SK-N-SH (cell line): Measurements from ENCODE around the gene SCYGR6. TPM values are rescaled to one million over a fixed set of nuclear protein-coding genes. Genes with fewer than 3 reads are reported as not detected.

Source experiments
- CTCF ChIA-PET: fragments of 300-600, 350-600 bp; formaldehyde crosslinking; extraction: SDS; loops from one replicate; lab custom pipeline; 2021; lab: Yijun Ruan, JAX
- POLR2A ChIA-PET: fragments of 350-600 bp; sonication (Branson Sonifier 250); formaldehyde crosslinking; extraction: SDS; loops from one replicate; lab custom pipeline; 2020; ENCODE audit warnings: antibody characterized with exemption, inconsistent platforms; lab: Yijun Ruan, JAX
- DNase-seq: peaks from one replicate; pipeline ENCODE4 v3.0.0; 2012
- H2AFZ ChIP-seq: fragments of 200-600 bp; sonication (generic); 2 replicates; pipeline ENCODE4 v1.8.1; 2016; ENCODE audit warnings: antibody characterized with exemption, mild to moderate bottlenecking, low read depth
- H3F3A ChIP-seq: fragments of 200-600 bp; sonication (generic); replicated peaks from 2 replicates; pipeline ENCODE3; 2016; ENCODE audit warnings: antibody characterized with exemption, mild to moderate bottlenecking; ENCODE audit not compliant: insufficient read depth
- H3K27ac ChIP-seq, 2 experiments: fragments of 200-500 bp in 1 of 2; fragments of 200-600 bp in 1 of 2; sonication (Bioruptor generic) in 1 of 2; sonication (generic), shearing (Covaris generic) in 1 of 2; 2 replicates each; pipeline versions ENCODE4 v1.5.1 to v1.6.1; 2014 to 2016; ENCODE audit warnings: low read depth in 2 of 2, inconsistent platforms in 1 of 2, low read length in 1 of 2, mild to moderate bottlenecking in 1 of 2, mixed read lengths in 1 of 2
- H3K27me3 ChIP-seq: fragments of 200-600 bp; sonication (generic), shearing (Covaris generic); 2 replicates; pipeline ENCODE4 v1.6.1; 2016; ENCODE audit warnings: mixed run types; ENCODE audit not compliant: insufficient read depth
- H3K36me3 ChIP-seq, 2 experiments: fragments of 200-500 bp in 1 of 2; fragments of 200-600 bp in 1 of 2; sonication (Bioruptor generic) in 1 of 2; sonication (generic) in 1 of 2; replicated peaks in 1 of 2; 2 replicates each; pipeline versions ENCODE3 to v1.5.1; 2014 to 2016; ENCODE audit warnings: low read length in 1 of 2, mild to moderate bottlenecking in 1 of 2; ENCODE audit not compliant: insufficient read depth in 2 of 2, control insufficient read depth in 1 of 2
- H3K4me1 ChIP-seq, 2 experiments: fragments of 200-500 bp in 1 of 2; fragments of 200-600 bp in 1 of 2; sonication (Bioruptor generic) in 1 of 2; sonication (generic), shearing (Covaris generic) in 1 of 2; 2 replicates each; pipeline versions ENCODE4 v1.5.1 to v1.6.1; 2014 to 2016; ENCODE audit warnings: low read depth in 1 of 2, low read length in 1 of 2, mixed run types in 1 of 2; ENCODE audit not compliant: insufficient read depth in 2 of 2, control insufficient read depth in 1 of 2
- H3K4me2 ChIP-seq: fragments of 200-600 bp; sonication (generic), shearing (Covaris generic); 2 replicates; pipeline ENCODE4 v1.6.1; 2017; ENCODE audit warnings: mixed run types
- H3K4me3 ChIP-seq, 2 experiments: fragments of 200-500 bp in 1 of 2; fragments of 200-600 bp in 1 of 2; sonication (Bioruptor generic) in 1 of 2; sonication (generic), shearing (Covaris generic) in 1 of 2; 2 replicates each; pipeline versions ENCODE4 v1.5.1 to v1.8.1; 2014 to 2016; ENCODE audit warnings: low read depth in 2 of 2, inconsistent platforms in 1 of 2, low read length in 1 of 2, mild to moderate bottlenecking in 1 of 2, mixed read lengths in 1 of 2, moderate library complexity in 1 of 2
- H3K79me2 ChIP-seq: fragments of 200-600 bp; sonication (generic); 2 replicates; pipeline ENCODE4 v1.8.1; 2017; ENCODE audit warnings: mild to moderate bottlenecking; ENCODE audit not compliant: insufficient read depth
- H3K9ac ChIP-seq: fragments of 200-600 bp; sonication (generic); 2 replicates; pipeline ENCODE4 v1.6.1; 2017; ENCODE audit warnings: mixed run types
- H3K9me2 ChIP-seq: fragments of 200-600 bp; sonication (generic); 2 replicates; pipeline ENCODE4 v1.6.1; 2017; ENCODE audit warnings: mixed run types
- H3K9me3 ChIP-seq: fragments of 200-600 bp; sonication (generic); 2 replicates; pipeline ENCODE4 v1.6.1; 2017; ENCODE audit warnings: mixed run types, mild to moderate bottlenecking, moderate library complexity
- H4K20me1 ChIP-seq: fragments of 200-600 bp; sonication (generic); 2 replicates; pipeline ENCODE4 v1.6.1; 2017; ENCODE audit warnings: mild to moderate bottlenecking, mixed run types; ENCODE audit not compliant: insufficient read depth
- CHD2 ChIP-seq: fragments of 150-350 bp; IDR thresholded peaks from 2 replicates; pipeline ENCODE4 v1.6.1; 2018; ENCODE audit warnings: low read length; ENCODE audit not compliant: partially characterized antibody
- ELF1 ChIP-seq: IDR thresholded peaks from 2 replicates; pipeline ENCODE4 v1.4.0; 2012
- EP300 ChIP-seq, 2 experiments: IDR thresholded peaks; 2 replicates each; pipeline versions ENCODE4 v1.4.0 to v1.6.1; 2012; ENCODE audit warnings: borderline replicate concordance in 1 of 2, low read depth in 1 of 2, low read length in 1 of 2
- FOSL2 ChIP-seq: IDR thresholded peaks from 2 replicates; pipeline ENCODE4 v1.4.0; 2012; ENCODE audit warnings: low read depth, mild to moderate bottlenecking, moderate library complexity, borderline replicate concordance
- FOXJ3 ChIP-seq: sonication (generic); formaldehyde crosslinking; IDR thresholded peaks from 2 replicates; pipeline ENCODE4 v1.5.1; 2020; ENCODE audit warnings: mild to moderate bottlenecking, missing genetic modification reagents
- GATA2 ChIP-seq: sonication (generic); formaldehyde crosslinking; IDR thresholded peaks from 2 replicates; pipeline ENCODE4 v1.5.0; 2020; ENCODE audit warnings: mild to moderate bottlenecking, missing genetic modification reagents
- JUND ChIP-seq: IDR thresholded peaks from 2 replicates; pipeline ENCODE4 v1.4.0; 2012
- MEF2A ChIP-seq: IDR thresholded peaks from 2 replicates; pipeline ENCODE4 v1.4.0; 2012; ENCODE audit warnings: low read depth, borderline replicate concordance
- MXI1 ChIP-seq: IDR thresholded peaks from 2 replicates; pipeline ENCODE4 v1.6.1; 2012; ENCODE audit warnings: mild to moderate bottlenecking, low read depth, low read length, improper control_type of control experiment
- NFIC ChIP-seq: IDR thresholded peaks from 2 replicates; pipeline ENCODE4 v1.4.0; 2012; ENCODE audit warnings: borderline replicate concordance
- RAD21 ChIP-seq: IDR thresholded peaks from 2 replicates; pipeline ENCODE4 v1.6.1; 2012; ENCODE audit warnings: mild to moderate bottlenecking, low read length
- RCOR1 ChIP-seq: fragments of 150-350 bp; IDR thresholded peaks from 2 replicates; pipeline ENCODE4 v1.6.1; 2017; ENCODE audit warnings: antibody characterized with exemption, low read length
- RFX5 ChIP-seq: IDR thresholded peaks from 2 replicates; pipeline ENCODE4 v1.6.1; 2012; ENCODE audit warnings: mild to moderate bottlenecking, improper control_type of control experiment, low read length
- RXRA ChIP-seq: IDR thresholded peaks from 2 replicates; pipeline ENCODE4 v1.4.0; 2012; ENCODE audit warnings: low read depth, mild to moderate bottlenecking, borderline replicate concordance
- YY1 ChIP-seq: IDR thresholded peaks from 2 replicates; pipeline ENCODE4 v1.4.0; 2012; ENCODE audit warnings: low read depth, mild to moderate bottlenecking
- WGBS: methylation state at CpG from one replicate; pipeline ENCODE4 v1.1.6; 2017; ENCODE audit warnings: low lambda C conversion rate; 5-methylcytosine and 5-hydroxymethylcytosine counted together
- polyA plus RNA-seq, 3 experiments: library from polyadenylated mRNA; depleted of rRNA; stranded (reverse); fragments of >200 nt; gene quantifications; 2 replicates each; pipeline ENCODE4 v1.2.3, GENCODE V29; 2012
- TF ChIP-seq, protein P1 (sequence below): IDR thresholded peaks from 2 replicates; pipeline ENCODE4 v1.4.0; 2012; ENCODE audit warnings: low read depth, borderline replicate concordance
- TF ChIP-seq, protein P2 (sequence below): IDR thresholded peaks from 2 replicates; pipeline ENCODE4; 2012
- TF ChIP-seq, protein P3 (sequence below): fragments of 150-350 bp; IDR thresholded peaks from 2 replicates; pipeline ENCODE4 v1.6.1; 2016; ENCODE audit warnings: mild to moderate bottlenecking, low read depth, low read length
- TF ChIP-seq, protein P4 (sequence below): IDR thresholded peaks from 2 replicates; pipeline ENCODE4 v1.6.1; 2012; ENCODE audit warnings: mild to moderate bottlenecking, low read depth, low read length, moderate library complexity

Gene SCYGR6
- polyA plus RNA-seq, 1 of the 3 experiments (the other 2 are of a cell fraction) = not detected

DNA sequence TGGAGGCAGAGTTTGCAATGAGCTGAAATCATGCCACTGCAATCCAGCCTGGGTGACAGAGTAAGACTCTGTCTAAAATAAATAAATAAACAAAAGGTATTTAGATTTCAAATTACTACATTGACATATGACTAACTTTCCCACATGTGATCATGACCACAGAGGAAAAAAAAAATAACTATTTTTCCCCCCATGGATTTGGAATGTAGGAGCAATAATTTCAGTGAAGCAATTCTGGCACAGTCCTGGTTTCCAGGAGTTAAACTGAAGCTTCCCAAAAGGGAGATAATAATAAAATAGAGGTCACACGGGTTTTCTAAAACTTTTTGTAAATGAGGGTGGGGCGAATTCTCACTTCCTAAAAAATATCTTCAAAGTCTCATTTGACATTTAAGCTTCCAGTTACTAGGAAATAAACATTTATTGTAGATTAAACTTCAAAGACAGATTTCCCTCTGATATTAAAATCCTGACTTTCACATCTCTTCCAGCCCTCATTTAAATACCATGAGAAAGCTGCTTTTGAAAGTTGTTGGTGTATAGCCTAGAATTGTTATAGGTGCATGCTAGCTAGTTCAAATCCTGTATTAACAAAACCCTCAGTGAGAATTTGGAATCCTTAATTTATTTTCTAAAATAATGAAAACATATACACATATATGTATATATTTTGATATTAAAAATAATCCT lies 27.4 kb downstream of the SCYGR6 start (continued):
- TF ChIP-seq, protein P1, sequence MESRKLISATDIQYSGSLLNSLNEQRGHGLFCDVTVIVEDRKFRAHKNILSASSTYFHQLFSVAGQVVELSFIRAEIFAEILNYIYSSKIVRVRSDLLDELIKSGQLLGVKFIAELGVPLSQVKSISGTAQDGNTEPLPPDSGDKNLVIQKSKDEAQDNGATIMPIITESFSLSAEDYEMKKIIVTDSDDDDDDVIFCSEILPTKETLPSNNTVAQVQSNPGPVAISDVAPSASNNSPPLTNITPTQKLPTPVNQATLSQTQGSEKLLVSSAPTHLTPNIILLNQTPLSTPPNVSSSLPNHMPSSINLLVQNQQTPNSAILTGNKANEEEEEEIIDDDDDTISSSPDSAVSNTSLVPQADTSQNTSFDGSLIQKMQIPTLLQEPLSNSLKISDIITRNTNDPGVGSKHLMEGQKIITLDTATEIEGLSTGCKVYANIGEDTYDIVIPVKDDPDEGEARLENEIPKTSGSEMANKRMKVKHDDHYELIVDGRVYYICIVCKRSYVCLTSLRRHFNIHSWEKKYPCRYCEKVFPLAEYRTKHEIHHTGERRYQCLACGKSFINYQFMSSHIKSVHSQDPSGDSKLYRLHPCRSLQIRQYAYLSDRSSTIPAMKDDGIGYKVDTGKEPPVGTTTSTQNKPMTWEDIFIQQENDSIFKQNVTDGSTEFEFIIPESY = no peak
- TF ChIP-seq YY1 (no peak), GATA2 (no peak), NFIC (no peak)
- TF ChIP-seq, protein P2, sequence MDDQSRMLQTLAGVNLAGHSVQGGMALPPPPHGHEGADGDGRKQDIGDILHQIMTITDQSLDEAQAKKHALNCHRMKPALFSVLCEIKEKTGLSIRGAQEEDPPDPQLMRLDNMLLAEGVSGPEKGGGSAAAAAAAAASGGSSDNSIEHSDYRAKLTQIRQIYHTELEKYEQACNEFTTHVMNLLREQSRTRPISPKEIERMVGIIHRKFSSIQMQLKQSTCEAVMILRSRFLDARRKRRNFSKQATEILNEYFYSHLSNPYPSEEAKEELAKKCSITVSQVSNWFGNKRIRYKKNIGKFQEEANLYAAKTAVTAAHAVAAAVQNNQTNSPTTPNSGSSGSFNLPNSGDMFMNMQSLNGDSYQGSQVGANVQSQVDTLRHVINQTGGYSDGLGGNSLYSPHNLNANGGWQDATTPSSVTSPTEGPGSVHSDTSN = no peak
- TF ChIP-seq, all 33 proteins: peak for 0

DNA sequence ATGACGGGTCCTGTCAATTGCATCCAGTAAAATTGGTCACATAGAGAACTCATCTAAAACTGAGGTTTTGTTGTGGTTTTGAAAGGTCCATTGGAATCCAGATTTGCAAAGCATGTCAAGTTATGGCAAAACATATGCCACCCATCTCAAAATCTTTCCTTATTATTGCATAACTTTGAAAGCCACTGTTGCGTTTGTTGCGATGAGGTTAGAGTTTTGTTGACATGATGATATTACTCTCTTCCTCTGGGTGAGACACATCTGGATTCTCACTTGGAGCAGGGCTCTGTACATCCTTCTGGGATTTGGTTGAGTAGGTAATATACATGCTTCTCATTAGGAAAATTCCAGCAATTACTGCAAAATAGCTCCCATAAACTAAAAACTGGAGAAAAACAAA lies 37.4 kb downstream of the SCYGR6 start:
- ChIA-PET POLR2A (no interaction called here), CTCF (no interaction called here)
- no peak overlapping the region for H3K27ac ChIP-seq
- H3K79me2 ChIP-seq = no peaks in the 10 kb centered on the region
- no peaks in the 10 kb centered on the region for H3K9me2 ChIP-seq
- H3K36me3 ChIP-seq = no peaks in the 10 kb centered on the region
- no peak overlapping the region for H3K4me3 ChIP-seq
- no peak overlapping the region for H2AFZ ChIP-seq
- DNase-seq = no peak
- no peaks in the 10 kb centered on the region for H3K9me3 ChIP-seq
- TF ChIP-seq CHD2 (no peak), EP300 (IDR thresholded peaks at IDR 0.05; ENCODE audit: borderline replicate concordance in 1 of 2, low read depth in 1 of 2, low read length in 1 of 2) (no peak), RCOR1 (no peak), RAD21 (no peak), FOSL2 (no peak), FOXJ3 (CRISPR knock-in tag) (no peak)
- TF ChIP-seq, all 33 proteins: peak for 0
- Histone ChIP-seq H3K27me3 (no peaks in the 10 kb centered on the region; the same call in 1 of the 2 replicates), H3K9ac (no peak overlapping the region), H4K20me1 (no peaks in the 10 kb centered on the region), H3K4me1 (no peaks in the 10 kb centered on the region), H3K4me2 (no peak overlapping the region), H3F3A (no peaks in the 10 kb centered on the region)
- WGBS = 80% methylated on average over 3 of the region's 3 CpGs

DNA sequence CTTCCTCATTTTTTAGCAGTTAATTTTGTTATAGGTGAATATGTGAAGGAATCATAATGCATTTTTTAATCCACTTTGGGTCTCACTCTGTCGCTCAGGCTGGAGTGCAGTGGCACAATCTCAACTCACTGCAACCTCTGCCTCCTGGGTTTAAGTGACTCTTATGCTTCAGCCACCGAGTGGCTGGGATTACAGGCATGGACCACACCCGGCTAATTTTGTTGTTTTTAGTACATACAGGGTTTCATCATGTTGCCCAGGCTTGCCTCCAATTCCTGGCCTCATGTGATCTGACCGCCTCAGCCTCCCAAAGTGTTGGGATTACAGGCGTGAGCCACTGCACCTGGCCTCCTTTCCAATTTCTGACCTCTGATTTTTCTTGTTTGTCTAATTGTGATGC lies 40.3 kb downstream of the SCYGR6 start:
- H3K9ac ChIP-seq = no peak overlapping the region
- H3K4me1 ChIP-seq = no peaks in the 10 kb centered on the region
- H3K27ac ChIP-seq = no peak overlapping the region
- ChIA-PET CTCF (no interaction called here), POLR2A (no interaction called here)
- H3K9me2 ChIP-seq = no peaks in the 10 kb centered on the region
- H3K9me3 ChIP-seq = no peaks in the 10 kb centered on the region
- no peak overlapping the region for H2AFZ ChIP-seq
- 32% methylated on average over 5 of the region's 5 CpGs for WGBS
- H3F3A ChIP-seq = no peaks in the 10 kb centered on the region
- H3K4me2 ChIP-seq = no peak overlapping the region
- H3K4me3 ChIP-seq = no peak overlapping the region
- no peaks in the 10 kb centered on the region for H3K79me2 ChIP-seq
- DNase-seq = no peak
- no peaks in the 10 kb centered on the region for H3K36me3 ChIP-seq
- no peaks in the 10 kb centered on the region for H4K20me1 ChIP-seq
- no peaks in the 10 kb centered on the region for H3K27me3 ChIP-seq
- TF ChIP-seq EP300 (IDR thresholded peaks at IDR 0.05; ENCODE audit: borderline replicate concordance in 1 of 2, low read depth in 1 of 2, low read length in 1 of 2) = no peak
- no peak for TF ChIP-seq RFX5
- TF ChIP-seq, protein P3, sequence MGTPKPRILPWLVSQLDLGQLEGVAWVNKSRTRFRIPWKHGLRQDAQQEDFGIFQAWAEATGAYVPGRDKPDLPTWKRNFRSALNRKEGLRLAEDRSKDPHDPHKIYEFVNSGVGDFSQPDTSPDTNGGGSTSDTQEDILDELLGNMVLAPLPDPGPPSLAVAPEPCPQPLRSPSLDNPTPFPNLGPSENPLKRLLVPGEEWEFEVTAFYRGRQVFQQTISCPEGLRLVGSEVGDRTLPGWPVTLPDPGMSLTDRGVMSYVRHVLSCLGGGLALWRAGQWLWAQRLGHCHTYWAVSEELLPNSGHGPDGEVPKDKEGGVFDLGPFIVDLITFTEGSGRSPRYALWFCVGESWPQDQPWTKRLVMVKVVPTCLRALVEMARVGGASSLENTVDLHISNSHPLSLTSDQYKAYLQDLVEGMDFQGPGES = no peak
- no peak for TF ChIP-seq RAD21
- TF ChIP-seq ELF1 = no peak
- no peak for TF ChIP-seq FOSL2
- TF ChIP-seq, protein P4, sequence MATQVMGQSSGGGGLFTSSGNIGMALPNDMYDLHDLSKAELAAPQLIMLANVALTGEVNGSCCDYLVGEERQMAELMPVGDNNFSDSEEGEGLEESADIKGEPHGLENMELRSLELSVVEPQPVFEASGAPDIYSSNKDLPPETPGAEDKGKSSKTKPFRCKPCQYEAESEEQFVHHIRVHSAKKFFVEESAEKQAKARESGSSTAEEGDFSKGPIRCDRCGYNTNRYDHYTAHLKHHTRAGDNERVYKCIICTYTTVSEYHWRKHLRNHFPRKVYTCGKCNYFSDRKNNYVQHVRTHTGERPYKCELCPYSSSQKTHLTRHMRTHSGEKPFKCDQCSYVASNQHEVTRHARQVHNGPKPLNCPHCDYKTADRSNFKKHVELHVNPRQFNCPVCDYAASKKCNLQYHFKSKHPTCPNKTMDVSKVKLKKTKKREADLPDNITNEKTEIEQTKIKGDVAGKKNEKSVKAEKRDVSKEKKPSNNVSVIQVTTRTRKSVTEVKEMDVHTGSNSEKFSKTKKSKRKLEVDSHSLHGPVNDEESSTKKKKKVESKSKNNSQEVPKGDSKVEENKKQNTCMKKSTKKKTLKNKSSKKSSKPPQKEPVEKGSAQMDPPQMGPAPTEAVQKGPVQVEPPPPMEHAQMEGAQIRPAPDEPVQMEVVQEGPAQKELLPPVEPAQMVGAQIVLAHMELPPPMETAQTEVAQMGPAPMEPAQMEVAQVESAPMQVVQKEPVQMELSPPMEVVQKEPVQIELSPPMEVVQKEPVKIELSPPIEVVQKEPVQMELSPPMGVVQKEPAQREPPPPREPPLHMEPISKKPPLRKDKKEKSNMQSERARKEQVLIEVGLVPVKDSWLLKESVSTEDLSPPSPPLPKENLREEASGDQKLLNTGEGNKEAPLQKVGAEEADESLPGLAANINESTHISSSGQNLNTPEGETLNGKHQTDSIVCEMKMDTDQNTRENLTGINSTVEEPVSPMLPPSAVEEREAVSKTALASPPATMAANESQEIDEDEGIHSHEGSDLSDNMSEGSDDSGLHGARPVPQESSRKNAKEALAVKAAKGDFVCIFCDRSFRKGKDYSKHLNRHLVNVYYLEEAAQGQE = no peak
- no peak for TF ChIP-seq MXI1
- TF ChIP-seq JUND = no peak
- TF ChIP-seq NFIC = no peak
- no peak for TF ChIP-seq FOXJ3 (CRISPR knock-in tag)
- no peak for TF ChIP-seq MEF2A
- no peak for TF ChIP-seq RXRA
